DOHH2 (cell line): ENCODE measurements around the gene DYNC2LI1.

Experiments used
- H3F3A ChIP-seq: fragments of 200-600 bp; sonication (generic), shearing (Covaris generic); 2 replicates; pipeline ENCODE4 v1.6.0; 2016; ENCODE audit warnings: antibody characterized with exemption, mild to moderate bottlenecking; ENCODE audit not compliant: control insufficient read depth, insufficient read depth
- H3K27ac ChIP-seq: fragments of 200-600 bp; sonication (generic); 2 replicates; pipeline ENCODE4 v1.5.1; 2014; ENCODE audit warnings: low read depth, mild to moderate bottlenecking, low read length, moderate library complexity
- H3K27me3 ChIP-seq: fragments of 200-600 bp; sonication (generic); 2 replicates; pipeline ENCODE4 v1.6.1; 2014; ENCODE audit warnings: mild to moderate bottlenecking, low read length, mixed read lengths; ENCODE audit not compliant: control insufficient read depth
- H3K36me3 ChIP-seq: fragments of 200-600 bp; sonication (generic); 2 replicates; pipeline ENCODE4 v1.6.1; 2014; ENCODE audit warnings: mild to moderate bottlenecking, low read length, moderate library complexity, mixed read lengths; ENCODE audit not compliant: control insufficient read depth
- H3K4me1 ChIP-seq: fragments of 200-600 bp; sonication (generic); 2 replicates; pipeline ENCODE4 v1.6.1; 2014; ENCODE audit warnings: mild to moderate bottlenecking, low read length, mixed read lengths; ENCODE audit not compliant: control insufficient read depth
- H3K4me2 ChIP-seq: fragments of 200-600 bp; sonication (generic); 2 replicates; pipeline ENCODE4 v1.6.0; 2014; ENCODE audit warnings: mild to moderate bottlenecking, low read length, moderate library complexity
- H3K4me3 ChIP-seq: fragments of 200-600 bp; sonication (generic); 2 replicates; pipeline ENCODE4 v1.5.1; 2014; ENCODE audit warnings: mild to moderate bottlenecking, low read length, mixed read lengths
- H3K79me2 ChIP-seq: fragments of 200-600 bp; sonication (generic); 2 replicates; pipeline ENCODE4 v1.6.1; 2014; ENCODE audit warnings: mild to moderate bottlenecking, low read length, mixed read lengths; ENCODE audit not compliant: control insufficient read depth
- H3K9me2 ChIP-seq: fragments of 200-600 bp; sonication (generic); replicated peaks from 2 replicates; pipeline ENCODE4 v1.6.1; 2014; ENCODE audit warnings: mild to moderate bottlenecking, low read length, mixed read lengths; ENCODE audit not compliant: control insufficient read depth
- H3K9me3 ChIP-seq: fragments of 200-600 bp; sonication (generic); 2 replicates; pipeline ENCODE4 v1.6.1; 2014; ENCODE audit warnings: antibody characterized with exemption, low read length, mixed read lengths; ENCODE audit not compliant: control insufficient read depth, insufficient read depth
- H4K20me1 ChIP-seq: fragments of 200-600 bp; sonication (generic); 2 replicates; pipeline ENCODE4 v1.6.0; 2014; ENCODE audit warnings: low read depth, mild to moderate bottlenecking, antibody characterized with exemption, low read length, moderate library complexity; ENCODE audit not compliant: control insufficient read depth, insufficient read depth
- CTCF ChIP-seq: fragments of 200-600 bp; sonication (generic); IDR thresholded peaks from one replicate; pipeline ENCODE4 v1.5.1; 2014; ENCODE audit warnings: antibody characterized with exemption, mild to moderate bottlenecking, low read depth, low read length; ENCODE audit not compliant: poor library complexity, severe bottlenecking
- EZH2phosphoT487 ChIP-seq: fragments of 200-600 bp; sonication (generic); IDR thresholded peaks from 2 replicates; pipeline ENCODE4 v1.6.1; 2017; ENCODE audit warnings: borderline replicate concordance, mild to moderate bottlenecking, antibody characterized with exemption, low read length, moderate library complexity, mixed read lengths

DYNC2LI1 gene

GRCh38 chr2:43837033-43837432 lies 63.2 kb downstream of the DYNC2LI1 start:
- H3K27me3 ChIP-seq, result peaks cover 6% of the 10 kb centered on the region; the same call in 1 of the 2 replicates
- H3K4me1 ChIP-seq, result no peaks in the 10 kb centered on the region
- H3K9me2 ChIP-seq, result no peaks in the 10 kb centered on the region
- H3K9me3 ChIP-seq, result no peaks in the 10 kb centered on the region
- no peaks in the 10 kb centered on the region for H3F3A ChIP-seq
- H3K36me3 ChIP-seq, result no peaks in the 10 kb centered on the region
- H3K79me2 ChIP-seq, result no peaks in the 10 kb centered on the region
- no peak overlapping the region for H3K4me3 ChIP-seq
- no peak overlapping the region for H3K27ac ChIP-seq
- H3K4me2 ChIP-seq, result no peak overlapping the region
- no peaks in the 10 kb centered on the region for H4K20me1 ChIP-seq
- TF ChIP-seq EZH2phosphoT487, result no peak
- no peak for TF ChIP-seq CTCF

- H3F3A ChIP-seq, result no peaks in the 10 kb centered on the region
- H4K20me1 ChIP-seq, result no peaks in the 10 kb centered on the region
- H3K79me2 ChIP-seq, result no peaks in the 10 kb centered on the region
- no peak overlapping the region for H3K4me3 ChIP-seq
- H3K36me3 ChIP-seq, result no peaks in the 10 kb centered on the region
- no peak for TF ChIP-seq EZH2phosphoT487
- no peaks in the 10 kb centered on the region for H3K9me3 ChIP-seq
- no peaks in the 10 kb centered on the region for H3K4me1 ChIP-seq
- no peak overlapping the region for H3K27ac ChIP-seq
- H3K4me2 ChIP-seq, result no peak overlapping the region
- H3K27me3 ChIP-seq, result peaks cover 6% of the 10 kb centered on the region; the same call in 1 of the 2 replicates
- no peaks in the 10 kb centered on the region for H3K9me2 ChIP-seq
Observed at GRCh38 chr2:43837831-43838559, 64.2 kb downstream of the DYNC2LI1 start.

GRCh38 chr2:43838560-43839267 lies 64.9 kb downstream of the DYNC2LI1 start, which contains the start of the genes ABCG5 and ABCG8:
Gene ABCG5, minus strand, starts transcription at chr2:43838839. Its CDS starts 160 bp downstream, at chr2:43838679.
Gene ABCG8, plus strand, starts transcription at chr2:43838971. Its CDS starts 83 bp downstream, at chr2:43839054.
- Histone ChIP-seq H3K27ac (no peak within 1 kb of the TSS), H3K79me2 (no peaks in the 10 kb centered on the region), H3K9me2 (no peaks in the 10 kb centered on the region), H3K4me3 (no peak within 1 kb of the TSS), H3F3A (no peaks in the 10 kb centered on the region), H3K27me3 (peaks cover 6% of the 10 kb centered on the region; the same call in 1 of the 2 replicates), H3K4me1 (no peaks in the 10 kb centered on the region), H4K20me1 (no peaks in the 10 kb centered on the region), H3K9me3 (no peaks in the 10 kb centered on the region), H3K36me3 (no peaks in the 10 kb centered on the region), H3K4me2 (no peak within 1 kb of the TSS)
- TF ChIP-seq CTCF, result no peak
